Epidermal melanocyte (primary cell): ENCODE results near the gene VKORC1.

Experiments
- DNase-seq: peaks from one replicate; pipeline ENCODE4 v3.0.0; 2011; ENCODE audit warnings: low spot score; ENCODE audit not compliant: insufficient read length

VKORC1 gene

DNA sequence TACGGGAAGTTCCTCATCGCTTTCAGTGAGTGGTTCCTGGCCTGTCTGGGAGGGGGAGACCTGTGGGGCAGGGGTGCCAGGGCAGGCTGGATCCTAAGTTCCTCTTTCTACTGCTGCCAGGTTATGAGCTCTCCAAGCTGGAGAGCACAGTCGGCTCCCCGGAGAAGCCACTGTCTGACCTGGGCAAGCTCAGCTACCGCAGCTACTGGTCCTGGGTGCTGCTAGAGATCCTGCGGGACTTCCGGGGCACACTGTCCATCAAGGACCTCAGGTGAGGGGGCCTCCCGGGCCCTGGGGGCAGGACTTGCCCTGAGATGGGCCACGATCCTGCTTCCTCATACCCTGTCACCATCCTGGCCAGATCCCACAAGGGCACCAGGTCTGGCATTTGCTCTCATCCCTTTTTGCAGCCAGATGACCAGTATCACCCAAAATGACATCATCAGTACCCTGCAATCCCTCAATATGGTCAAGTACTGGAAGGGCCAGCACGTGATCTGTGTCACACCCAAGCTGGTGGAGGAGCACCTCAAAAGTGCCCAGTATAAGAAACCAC is 35.8 kb upstream of the VKORC1 start:
- no peak for DNase-seq

DNA sequence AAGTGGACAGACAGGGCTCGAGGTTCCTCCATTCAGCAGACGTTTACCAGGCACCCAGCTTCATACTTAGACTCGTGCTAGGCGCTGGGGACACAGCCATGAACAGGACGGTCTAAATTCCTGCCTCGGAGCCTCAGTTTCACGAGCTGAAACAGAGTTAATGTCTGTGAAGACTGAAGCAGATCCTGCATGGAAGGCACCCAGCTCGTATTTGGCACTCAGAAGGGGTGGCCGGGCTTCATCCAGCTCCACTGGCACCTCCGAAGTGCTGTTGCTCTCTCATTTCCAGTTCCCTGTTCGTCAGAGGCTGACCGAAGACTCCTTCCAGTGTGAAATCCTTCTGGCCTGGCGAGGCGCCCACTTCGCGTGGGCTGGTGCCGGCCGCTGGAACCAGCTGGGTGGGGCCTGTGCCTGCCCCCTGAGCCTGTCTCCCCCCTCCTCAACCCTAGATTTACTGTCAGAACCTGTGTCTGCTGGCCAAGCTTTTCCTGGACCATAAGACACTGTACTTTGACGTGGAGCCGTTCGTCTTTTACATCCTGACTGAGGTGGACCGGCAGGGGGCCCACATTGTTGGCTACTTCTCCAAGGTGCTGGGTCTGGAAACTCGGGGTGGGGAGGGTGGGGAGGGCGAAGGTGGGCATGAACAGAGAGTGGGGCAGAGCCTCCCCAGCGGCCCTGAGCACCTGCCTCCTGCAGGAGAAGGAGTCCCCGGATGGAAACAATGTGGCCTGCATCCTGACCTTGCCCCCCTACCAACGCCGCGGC is 35.2 kb upstream of the VKORC1 start:
- no peak for DNase-seq

DNA sequence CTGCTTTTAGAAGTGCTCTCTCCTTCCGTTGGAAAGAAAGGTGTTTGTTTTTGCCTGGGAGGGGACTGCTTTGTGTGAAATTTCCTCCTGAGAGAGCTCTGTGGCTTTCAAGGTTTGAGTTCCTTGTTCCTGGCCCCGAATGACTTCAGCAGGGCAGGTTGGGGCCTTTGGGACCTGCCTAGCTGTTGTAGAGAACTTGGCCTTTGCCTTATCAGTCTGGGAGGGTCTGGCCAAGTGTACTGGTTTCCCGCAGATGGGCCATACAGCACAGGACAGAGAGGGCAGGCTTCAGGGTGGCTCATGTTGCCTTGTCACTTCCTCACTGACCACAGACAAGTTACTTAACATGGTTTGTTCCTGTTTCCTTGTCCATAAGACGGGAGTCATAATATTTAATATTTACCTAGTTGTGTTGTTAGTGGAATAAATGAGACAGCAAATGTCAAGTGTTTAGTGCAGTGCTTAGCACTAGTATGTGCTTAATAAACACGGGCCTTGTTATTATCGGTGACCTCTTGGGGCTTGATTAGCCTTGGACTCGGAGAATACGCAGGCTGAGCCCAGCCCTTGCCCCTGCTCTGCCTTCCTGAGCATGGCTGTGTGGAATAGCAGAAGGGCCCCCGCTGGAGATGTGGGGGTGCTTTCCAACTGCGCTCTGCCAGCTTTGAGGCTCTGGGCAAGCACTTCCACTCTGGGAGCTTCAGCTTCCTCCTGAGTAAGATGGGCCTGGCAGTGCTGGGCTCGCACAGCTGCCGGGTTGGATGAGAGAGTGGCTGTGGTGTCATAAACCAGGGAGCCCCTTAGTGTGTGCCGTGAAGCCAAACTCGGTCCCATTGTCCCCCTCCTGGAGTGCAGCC is 34.3 kb upstream of the VKORC1 start:
- DNase-seq, result no peak

DNA sequence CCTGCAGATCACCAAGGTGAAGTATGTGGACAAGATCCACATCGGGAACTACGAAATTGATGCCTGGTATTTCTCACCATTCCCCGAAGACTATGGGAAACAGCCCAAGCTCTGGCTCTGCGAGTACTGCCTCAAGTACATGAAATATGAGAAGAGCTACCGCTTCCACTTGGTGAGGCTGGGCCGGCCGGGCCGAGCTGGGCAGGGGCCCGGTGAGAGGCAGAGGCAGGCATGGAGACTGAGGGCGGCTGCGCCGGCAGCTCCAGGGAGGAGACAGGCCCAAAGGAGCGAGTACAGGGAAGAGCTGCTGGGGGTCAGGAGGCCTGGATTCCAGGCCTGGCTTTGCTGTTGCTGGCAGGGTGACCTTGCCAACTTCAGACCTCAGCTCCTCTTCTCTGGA is 32.6 kb upstream of the VKORC1 start:
- no peak for DNase-seq

DNA sequence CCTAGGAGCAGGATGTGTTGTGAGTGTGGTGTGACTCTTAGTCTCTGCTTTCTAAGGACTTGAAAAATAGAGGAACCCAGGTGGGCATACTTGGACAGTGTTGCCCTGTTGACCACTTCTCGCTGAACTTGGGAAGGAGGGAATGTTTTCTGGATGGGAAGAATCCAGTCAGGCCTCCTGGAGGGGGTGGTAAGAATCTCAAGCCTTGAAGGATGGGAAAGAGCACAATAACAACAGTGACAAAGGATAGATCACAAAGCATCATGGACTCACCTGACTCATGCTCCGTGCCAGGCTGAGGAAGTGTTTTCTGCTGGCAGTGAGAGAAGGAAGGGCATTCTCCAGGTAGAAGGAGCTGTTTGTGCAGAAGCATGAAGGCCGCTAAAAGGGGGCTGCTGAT is 31.2 kb upstream of the VKORC1 start:
- DNase-seq, result no peak

DNA sequence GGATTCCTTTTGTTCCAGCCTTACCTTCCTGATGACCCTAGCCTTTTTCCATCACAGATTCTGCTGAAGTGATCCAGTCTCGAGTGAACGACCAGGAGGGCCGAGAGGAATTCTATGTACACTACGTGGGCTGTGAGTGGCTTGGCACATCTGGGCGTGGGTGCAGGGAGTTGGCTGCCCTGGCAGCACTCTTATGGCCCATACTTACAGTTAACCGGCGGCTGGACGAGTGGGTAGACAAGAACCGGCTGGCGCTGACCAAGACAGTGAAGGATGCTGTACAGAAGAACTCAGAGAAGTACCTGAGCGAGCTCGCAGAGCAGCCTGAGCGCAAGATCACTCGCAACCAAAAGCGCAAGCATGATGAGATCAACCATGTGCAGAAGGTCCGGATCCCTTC is 25.5 kb upstream of the VKORC1 start:
- no peak for DNase-seq

DNA sequence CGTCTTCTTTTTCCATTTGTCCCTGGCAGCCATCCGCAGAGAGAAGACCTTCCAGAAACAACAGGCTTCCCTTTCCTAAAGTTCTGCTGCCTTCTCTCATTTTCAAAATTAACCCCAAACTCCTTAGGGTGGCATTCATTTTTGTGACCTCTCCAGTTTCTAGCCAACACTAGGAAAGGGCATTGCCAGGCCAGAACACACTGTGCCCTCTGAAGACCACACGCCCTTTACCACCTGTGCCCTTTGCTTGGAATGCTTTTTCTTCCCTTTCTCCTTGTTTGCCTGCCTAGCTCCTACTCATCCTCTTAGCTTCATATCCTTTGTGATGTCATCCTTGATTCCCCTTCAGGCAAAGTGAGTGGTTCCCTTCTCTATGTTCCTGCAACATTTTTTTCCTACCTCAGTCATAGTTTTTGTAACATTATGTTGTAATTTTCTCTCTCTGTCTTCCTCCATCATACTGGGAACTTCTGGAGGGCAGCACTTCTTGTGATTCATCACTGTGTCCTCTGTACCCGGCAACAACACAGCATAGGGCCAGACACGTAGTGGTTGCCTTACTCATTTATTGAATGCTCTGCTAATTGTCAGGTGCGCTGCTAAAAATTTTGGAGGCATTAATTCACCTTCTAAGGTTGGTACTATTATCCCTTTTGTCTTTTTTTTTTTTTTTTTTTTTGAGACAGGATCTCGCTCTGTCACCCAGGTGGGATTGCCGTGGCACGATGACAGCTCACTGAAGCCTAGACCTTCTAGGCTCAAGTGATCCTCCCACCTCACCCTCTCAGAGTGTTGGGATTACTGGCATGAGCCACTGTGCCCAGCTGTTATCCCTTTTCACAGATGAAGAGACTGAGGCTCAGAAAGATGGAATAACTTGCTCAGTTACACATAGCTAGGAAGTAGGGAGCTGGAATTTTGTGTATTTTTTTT is 23.9 kb upstream of the VKORC1 start:
- peak; percentile 10 for DNase-seq

DNA sequence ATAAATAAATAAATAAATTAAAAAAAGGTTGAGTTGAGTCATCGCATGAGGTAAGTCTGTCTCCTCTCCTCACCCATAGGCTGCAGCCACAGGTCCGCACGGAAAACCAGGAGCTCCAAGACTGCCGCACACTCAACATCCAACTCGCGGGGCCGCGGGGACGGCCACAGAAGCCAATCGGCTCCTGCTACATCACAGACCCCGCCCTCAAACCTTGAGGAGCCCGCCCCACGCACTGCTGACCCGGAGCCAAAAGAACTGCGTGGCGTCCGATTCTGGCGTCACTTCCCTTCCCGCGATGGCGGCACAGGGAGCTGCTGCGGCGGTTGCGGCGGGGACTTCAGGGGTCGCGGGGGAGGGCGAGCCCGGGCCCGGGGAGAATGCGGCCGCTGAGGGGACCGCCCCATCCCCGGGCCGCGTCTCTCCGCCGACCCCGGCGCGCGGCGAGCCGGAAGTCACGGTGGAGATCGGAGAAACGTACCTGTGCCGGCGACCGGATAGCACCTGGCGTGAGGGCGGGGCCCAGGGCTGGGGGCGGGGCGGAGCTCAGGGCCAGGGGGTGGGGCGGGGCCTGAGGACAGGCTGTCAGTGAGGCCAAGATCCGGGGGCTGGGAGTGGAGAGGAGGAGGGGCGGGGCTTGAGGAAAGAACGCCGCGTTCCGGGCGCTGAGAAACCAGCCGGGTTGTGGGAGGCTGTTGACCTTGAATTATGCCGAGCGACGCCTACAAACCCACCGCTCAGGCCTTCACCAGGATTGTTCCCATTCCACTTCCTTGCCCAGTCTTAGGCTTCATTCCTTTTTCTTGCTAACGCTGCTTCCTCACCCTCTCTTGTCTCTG is 23.0 kb upstream of the VKORC1 start, which contains the start of gene KAT8:
KAT8 (plus strand) TSS at position 281 of the 839 bp plus-strand sequence; CDS start at position 299, 18 bp downstream.
- DNase-seq, result peak; percentile 98

DNA sequence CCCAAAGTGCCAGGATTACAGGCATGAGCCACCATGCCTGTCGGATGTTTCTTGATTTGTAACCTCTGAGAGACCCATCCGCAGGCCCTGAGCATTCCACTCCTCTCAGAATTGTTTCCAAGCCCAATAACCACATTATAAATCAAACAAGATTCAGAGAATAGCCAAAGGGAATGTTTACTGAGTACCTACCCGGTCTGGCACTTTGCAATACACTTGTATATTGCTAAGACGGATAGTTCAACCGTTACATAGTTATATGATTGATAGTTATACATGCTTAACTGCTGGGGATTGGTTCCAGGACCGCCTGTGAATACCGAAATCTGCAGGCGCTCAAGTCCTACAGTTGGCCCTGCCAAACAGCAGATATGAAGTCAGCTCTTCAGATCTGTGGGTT is 19.9 kb upstream of the VKORC1 start:
- no peak for DNase-seq

DNA sequence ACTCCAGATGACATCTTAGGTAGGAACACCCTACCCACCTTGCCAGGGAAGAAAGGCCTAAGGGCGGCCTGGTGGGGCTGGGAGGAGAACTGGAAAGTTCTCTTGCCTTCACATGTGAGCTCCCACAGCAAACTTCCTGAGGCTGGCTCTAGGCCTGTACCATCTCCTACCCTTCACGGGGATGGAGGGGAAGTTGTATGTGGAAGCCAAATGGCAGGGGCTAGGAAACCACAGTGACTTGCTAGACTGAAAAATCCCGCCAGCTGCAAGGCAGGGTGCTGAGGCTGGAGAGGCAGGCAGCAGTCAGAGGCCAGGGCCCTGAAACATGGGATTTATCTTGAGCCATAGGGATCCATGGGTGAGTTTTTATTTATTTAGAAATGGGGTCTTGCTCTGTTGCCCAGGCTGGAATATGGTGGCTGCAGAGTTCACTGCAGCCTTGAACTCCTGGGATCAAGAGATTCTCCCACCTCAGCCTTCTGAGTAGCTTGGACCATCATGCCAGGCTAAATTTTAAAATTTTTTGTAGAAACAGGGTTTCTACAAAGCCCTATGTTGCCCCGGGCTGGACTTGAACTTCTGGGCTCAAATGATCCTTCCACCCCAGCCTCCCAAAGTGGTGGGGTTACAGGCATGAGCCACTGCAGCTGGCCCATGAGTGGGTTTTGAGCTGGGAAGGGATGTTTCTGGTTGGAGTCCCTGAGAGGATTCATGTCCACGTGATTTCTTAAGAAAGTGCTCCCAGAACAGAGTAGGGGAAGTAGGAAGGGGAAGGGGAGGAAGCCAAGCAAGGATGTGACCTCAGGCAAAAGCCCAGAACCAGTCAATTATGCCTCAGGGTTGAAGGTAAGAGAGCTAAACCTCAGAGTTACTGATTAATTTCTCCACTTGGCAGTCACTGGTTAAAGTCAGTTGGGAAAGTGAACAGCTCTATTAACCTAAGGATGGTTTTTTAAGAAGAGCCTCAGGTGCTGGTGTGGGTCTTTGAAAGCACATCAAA is 18.8 kb upstream of the VKORC1 start:
- DNase-seq, result no peak

DNA sequence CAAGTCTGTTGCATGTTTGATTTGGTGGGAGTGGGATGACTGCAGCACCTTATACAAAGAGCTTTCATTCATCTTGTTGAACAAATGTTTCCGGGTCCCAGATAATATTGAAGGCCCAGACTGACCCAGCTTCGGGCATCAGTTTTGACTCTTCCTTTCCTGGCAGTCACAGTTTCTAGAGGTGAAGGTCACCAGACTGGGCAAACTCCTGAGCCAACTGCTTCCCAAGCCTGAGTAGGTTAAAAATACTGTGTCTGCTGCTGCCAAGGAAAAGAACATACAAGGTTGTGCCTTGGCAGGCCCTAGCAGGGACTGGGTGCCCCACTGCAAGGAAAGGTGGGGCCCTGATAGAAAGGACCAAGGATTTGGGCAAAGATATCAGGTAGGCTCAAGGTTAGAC is 18.1 kb upstream of the VKORC1 start:
- DNase-seq, result no peak

DNA sequence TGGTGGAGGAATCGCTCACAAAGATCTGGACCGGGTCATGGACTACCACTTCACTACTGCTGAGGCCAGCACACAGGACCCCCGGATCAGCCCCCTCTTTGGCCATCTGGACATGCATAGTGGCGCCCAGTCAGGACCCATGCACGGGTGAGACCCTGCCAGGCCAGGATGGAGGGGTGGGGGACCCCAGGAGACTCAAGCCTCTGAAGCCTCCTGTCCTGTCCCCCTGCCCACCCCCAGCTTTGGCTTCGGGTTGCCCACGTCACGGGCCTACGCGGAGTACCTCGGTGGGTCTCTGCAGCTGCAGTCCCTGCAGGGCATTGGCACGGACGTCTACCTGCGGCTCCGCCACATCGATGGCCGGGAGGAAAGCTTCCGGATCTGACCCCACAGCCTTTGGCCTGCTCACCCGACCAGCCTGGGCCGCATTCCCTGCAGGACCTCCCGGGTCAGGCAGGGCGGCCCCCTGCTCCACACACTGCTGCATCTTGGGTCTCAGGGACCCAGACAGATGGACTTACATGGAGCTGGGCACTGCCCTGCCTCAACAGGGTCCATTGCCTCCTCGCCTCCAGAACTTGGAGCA is 17.4 kb upstream of the VKORC1 start:
- DNase-seq, result no peak

DNA sequence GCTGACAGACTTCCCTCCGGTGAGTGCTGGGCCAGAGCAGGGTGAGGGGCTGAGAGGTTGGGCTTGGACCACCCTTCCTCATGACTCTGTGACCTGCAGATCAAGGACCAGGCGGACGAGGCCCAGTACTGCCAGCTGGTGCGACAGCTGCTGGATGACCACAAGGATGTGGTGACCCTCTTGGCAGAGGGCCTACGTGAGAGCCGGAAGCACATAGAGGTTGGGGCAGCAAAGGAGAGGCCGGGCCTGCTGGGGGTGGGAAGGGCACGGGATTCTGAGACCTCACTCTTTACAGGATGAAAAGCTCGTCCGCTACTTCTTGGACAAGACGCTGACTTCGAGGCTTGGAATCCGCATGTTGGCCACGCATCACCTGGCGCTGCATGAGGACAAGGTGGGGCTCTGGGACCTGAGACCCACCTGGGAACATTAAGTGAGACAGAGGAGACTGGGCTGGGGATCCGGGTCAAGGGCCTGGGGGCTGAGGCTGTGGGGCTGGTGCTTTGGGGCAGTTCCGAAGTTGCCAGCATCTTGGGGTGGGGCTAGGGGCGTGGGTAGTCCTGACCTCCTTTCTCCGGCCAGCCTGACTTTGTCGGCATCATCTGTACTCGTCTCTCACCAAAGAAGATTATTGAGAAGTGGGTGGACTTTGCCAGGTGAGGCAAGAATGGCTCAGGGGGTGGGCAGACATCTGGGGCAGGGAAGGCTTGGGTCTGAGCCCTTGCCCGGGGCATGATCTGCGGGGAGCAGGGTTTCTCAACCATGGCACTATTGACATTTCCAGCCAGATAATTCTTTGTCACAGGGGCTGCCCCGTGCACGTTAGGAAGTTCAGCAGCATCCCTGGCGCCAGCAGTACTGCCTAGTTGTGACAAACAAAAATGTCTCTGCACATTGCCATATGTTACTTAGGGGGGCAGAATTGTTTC is 15.8 kb upstream of the VKORC1 start:
- DNase-seq, result peak; percentile 7

DNA sequence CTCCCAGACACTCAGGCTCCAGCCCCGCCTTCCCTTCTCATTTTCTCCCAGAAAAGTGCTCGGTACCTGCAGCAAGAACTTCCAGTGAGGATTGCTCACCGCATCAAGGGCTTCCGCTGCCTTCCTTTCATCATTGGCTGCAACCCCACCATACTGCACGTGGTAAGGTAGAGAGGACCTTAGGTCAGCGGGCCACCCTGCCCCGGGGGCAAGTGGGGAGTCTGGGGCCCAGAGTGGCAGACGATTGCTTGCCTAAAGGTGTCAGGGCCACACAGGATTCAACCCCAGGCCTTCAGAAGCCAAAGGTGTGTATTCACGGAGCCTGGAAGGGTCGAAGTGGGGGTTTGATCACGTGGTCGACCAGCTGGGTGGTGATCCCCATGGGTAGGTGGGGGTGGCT is 15.0 kb upstream of the VKORC1 start:
- peak; percentile 2 for DNase-seq

DNA sequence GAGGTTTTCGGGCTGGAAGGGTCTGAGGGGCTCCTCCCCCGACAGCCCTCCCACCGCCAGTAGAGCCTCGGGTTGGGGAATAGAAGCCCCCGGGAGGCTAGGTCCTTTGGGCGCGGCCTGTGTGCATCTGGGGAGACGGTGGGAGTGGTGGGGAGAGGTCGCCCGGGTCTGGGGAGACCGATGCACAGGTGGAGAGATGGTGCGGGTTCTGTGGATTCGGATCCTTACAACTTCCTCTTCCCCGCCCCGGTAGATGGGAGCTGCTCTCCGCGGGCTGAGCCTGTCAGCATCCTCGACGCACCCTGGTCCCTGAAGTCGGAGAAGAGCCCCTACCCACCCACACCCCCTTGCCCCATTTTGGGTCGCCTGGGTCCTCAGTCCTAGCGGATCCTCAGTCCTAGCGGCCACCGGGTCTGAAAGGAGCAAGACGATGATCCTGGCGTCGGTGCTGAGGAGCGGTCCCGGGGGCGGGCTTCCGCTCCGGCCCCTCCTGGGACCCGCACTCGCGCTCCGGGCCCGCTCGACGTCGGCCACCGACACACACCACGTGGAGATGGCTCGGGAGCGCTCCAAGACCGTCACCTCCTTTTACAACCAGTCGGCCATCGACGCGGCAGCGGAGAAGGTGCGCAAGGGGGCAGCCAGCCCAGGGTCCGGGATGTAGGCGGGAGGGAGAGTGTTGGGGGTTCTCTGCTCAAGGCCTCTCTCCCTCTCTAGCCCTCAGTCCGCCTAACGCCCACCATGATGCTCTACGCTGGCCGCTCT is 14.4 kb upstream of the VKORC1 start:
- peak; percentile 15 for DNase-seq

DNA sequence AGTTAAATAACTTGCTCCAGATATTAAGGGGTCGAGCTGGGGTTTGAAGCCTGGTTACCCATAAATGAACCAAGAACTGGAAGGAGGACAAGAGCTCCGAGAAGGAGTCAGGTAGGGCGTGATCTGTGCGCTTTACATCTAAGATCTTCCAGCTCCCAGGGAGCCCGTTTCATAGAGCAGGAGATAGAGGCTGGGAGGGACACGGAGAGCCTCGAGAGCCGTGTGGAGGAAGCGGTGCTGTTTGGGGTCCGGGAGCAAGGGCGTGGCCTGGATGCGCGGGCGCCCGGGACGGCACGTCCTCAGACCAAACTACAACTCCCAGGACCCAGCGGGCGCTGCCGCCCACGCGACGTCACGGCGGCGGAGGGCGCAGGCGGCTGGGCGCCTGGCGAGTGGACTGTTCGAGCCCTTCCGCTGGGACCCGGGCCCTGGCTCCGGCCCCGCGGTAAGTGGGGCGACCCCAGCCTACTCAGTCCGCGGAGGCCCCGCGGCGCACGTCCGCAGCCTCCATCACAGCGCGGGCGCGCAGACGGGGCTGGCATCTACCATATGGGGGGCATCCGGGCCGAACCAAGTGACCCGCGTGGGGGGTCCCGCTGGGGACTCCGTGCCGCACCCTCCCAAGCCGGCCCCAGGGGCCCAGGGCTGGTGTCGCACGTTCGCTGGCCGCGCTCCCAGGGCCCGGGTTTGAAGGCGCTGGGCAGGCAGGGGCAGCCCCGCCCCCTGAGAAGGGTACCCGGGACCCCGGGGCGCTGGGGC is 13.6 kb upstream of the VKORC1 start, which contains the start of gene BCKDK:
BCKDK (plus strand) TSS at position 352 of the 759 bp plus-strand sequence. CDS start 838 bp downstream, outside the sequence.
- DNase-seq, result peak; percentile 92
